ENCODE data around the gene LPAR1.
"Not testable (repeated sequence)": the region's sequence is repeated elsewhere in the genome, so short reads cannot be mapped to it uniquely, and the experiment has no call there.

The LPAR1 gene

DNA sequence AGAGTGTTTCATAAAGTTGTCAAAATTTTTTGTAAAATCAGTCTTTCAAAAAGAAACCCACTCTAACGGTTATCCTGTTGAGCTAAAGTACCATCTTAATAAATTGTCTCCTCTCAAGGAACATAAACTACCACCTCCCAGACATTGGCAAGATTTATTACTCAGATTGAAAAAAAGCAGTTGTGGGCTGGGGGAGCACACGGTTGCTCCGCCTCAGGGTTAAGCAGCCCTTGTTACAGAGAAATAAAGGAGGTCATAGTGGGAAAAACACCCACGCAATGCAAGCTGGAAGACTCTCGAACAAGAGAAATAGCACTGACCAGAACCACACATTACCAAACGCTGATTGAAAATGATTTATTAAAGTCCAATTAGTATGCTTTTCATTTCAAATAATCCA, 165.3 kb downstream of the LPAR1 start:
- DNase-seq (ENCODE audit: low read depth) = no peak

- no peak for DNase-seq (ENCODE audit: low read depth)
Observed at GRCh38 chr9:110871736-110872135, 166.5 kb downstream of the LPAR1 start.

DNA sequence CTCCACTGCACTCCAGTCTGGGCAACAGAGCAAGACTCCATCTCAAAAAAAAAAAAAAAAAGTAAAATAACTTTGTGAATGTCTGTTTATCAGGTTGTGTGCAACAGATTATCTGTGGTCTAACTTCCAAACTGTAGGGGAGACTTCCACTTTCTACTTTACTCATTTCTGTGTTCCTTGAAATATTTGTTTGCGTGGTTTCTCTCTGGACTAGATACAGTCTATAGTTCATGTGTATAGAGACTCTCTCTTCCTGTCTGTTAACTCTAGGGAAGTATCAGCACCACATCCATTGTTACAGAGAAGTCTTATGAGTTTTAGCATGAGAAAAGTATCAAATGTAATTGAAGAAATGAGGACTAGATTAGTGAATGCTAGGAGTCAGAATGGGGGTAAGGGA, 168.3 kb downstream of the LPAR1 start:
- DNase-seq (ENCODE audit: low read depth) = no peak

- DNase-seq (ENCODE audit: low read depth) = no peak
Observed at GRCh38 chr9:110864011-110864410, 174.3 kb downstream of the LPAR1 start.

DNA sequence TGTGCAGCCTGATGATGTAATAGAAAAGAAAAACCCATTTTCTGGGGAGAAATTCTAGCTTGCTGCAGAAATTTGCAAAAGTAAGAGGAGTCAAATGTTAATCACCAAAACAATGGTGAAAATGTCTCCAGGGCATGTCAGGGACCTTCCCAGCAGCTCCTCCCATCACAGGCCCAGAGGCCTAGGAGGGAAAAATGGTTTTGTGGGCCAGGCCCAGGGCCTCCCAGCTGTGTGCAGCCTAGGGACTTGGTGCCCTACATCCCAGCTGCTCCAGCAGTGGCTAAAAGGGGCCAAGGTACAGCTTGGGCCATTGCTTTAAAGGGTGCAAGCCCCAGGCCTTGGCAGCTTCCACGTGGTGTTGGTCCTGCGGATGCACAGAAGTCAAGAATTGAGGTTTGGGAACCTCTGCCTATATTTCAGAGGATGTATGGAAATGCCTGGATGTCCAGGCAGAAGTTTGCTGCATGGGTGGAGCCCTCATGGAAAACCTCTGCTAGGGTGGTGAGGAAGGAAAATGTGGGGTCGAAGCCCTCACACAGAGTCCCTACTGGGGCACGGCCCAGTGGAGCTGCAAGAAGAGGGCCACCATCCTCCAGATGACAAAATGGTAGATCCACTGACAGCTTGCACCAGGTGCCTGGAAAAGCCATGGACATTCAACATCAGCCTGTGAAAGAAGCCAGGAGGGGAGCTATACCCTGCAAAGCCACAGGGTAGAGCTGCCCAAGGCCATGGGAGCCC, 176.7 kb downstream of the LPAR1 start:
- not testable (repeated sequence) for DNase-seq (ENCODE audit: low read depth)

- DNase-seq (ENCODE audit: low read depth) = no peak
Observed at GRCh38 chr9:110856772-110857171, 181.5 kb downstream of the LPAR1 start.

GRCh38 chr9:110850401-110851135, 187.7 kb downstream of the LPAR1 start:
- no peak for DNase-seq (ENCODE audit: low read depth)

GRCh38 chr9:110847671-110848070, 190.6 kb downstream of the LPAR1 start:
- DNase-seq (ENCODE audit: low read depth) = peak; percentile 97

DNA sequence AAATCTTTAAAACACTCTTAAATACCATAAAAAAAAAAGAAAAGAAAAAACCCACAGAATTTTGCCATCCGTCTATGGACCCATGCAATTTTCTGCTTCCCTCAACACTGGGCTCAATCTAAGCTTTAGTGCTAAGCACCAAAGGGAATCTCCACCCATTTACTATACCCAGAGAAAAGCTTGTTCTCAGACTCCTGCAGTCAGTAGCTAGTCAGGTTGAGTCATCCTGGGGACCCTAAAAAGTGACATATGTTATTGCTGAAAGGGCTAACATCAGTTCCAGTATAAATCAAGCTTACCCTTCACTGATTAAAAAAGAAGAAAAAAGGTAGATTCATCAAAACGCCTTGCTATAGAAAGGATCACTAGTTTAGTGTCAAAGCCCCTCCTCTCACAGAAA, 192.1 kb downstream of the LPAR1 start:
- DNase-seq (ENCODE audit: low read depth) = no peak

DNA sequence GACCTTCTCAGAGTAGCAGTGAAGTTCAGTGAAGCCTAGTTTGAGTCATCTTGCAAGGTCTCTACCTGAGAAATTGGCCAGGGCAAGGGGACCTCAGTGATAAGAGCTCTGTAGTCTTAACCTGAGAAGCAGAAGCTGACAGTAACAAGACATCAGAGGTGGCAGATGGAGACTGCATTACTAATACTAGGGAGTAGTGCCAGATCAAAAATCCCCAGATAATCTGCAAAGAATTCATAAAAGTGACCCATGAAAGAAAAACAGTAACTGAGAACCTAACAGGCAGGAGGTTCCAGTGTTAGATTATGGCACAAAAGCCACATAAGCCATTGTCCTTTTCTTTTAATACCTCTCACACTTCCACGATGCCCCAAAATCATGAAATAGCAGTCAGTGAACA, 194.1 kb downstream of the LPAR1 start:
- no peak for DNase-seq (ENCODE audit: low read depth)

DNA sequence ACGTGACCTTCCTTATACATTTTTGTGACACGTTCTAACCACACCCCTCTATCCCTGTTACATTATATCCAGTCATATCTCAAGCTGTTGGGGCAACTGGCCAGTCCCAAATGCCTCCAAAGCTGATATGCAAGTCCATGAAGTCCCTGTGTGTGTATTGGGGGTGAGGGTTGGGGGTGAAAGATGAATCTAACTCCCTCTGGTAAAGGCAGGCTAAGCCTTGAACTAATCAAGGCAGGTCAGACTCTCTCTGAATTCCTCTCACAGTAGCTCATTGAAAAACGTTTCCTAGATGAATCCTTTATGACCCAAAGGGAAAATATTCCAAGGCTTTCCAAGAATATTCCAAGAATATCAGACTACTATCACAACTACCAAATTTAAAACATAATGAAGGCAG, 195.3 kb downstream of the LPAR1 start:
- DNase-seq (ENCODE audit: low read depth) = peak; percentile 9

GRCh38 chr9:110842169-110842568, 196.1 kb downstream of the LPAR1 start:
- peak; percentile 16 for DNase-seq (ENCODE audit: low read depth)

GRCh38 chr9:110837401-110838005, 200.8 kb downstream of the LPAR1 start:
- DNase-seq (ENCODE audit: low read depth) = no peak

DNA sequence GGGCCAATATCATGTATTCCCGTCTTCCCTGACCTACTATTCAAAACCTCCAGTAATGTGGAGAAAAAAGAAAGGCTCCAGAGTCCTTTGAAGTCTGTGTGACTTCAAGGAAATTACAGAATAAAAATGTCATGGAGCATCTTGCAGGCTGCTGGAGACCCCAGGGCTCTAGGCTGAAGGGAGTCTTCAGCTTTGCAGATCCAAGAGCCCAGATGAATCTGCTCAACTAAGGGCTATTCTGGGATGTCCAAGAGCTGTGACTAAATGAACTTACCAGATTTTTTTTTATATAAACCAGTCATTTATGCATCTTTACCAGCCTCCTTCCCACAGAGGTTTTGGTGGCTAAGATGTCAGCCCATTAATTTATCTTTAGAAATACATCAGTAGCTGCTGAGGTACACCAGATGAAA, 202.4 kb downstream of the LPAR1 start:
- DNase-seq (ENCODE audit: low read depth) = peak; percentile 14

- DNase-seq (ENCODE audit: low read depth) = peak; percentile 90
Observed at GRCh38 chr9:110835404-110835803, 202.9 kb downstream of the LPAR1 start.

GRCh38 chr9:110832926-110833325, 205.3 kb downstream of the LPAR1 start:
- peak; percentile 74 for DNase-seq (ENCODE audit: low read depth)

DNA sequence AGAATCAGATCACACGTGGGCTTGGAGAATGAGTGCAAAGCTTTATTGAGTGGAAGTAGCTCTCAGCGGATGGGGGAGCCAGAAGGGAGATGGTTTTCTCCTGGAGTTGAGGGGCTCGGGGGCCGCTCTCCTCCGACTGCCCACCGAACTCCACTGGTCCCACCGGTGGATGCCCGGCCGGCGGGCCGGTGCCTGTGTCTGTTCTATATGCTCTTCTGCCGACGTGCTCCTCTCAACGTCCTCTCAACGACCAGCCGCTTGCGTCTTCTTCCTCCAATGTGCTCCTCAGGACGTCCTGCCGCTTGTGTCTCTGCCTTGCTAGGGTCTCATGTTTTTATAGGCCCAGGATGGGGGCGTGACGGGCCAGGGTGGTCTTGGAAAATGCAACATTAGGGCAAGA, 207.8 kb downstream of the LPAR1 start:
- DNase-seq (ENCODE audit: low read depth) = no peak

GRCh38 chr9:110828264-110828663, 210.0 kb downstream of the LPAR1 start:
- peak; percentile 53 for DNase-seq (ENCODE audit: low read depth)

DNA sequence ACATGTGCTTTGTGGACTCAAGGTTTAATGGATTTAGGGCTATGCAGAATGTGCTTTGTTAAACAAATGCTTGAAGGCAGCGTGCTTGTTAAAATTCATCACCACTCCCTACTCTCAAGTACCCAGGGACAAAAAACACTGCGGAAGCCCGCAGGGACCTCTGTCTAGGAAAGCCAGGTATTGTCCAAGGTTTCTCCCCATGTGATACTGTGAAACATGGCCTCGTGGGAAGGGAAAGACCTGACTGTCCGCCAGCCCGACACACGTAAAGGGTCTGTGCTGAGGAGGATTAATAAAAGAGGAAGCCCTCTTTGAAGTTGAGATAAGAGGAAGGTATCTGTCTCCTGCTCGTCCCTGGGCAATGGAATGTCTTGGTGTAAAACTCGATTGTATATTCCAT, 211.9 kb downstream of the LPAR1 start:
- not testable (repeated sequence) for DNase-seq (ENCODE audit: low read depth)

- DNase-seq (ENCODE audit: low read depth) = no peak
Observed at GRCh38 chr9:110825950-110826349, 212.3 kb downstream of the LPAR1 start.

- DNase-seq (ENCODE audit: low read depth) = not testable (repeated sequence)
Observed at GRCh38 chr9:110825129-110825528, 213.1 kb downstream of the LPAR1 start.
